ENCODE data around the gene KCNQ5.
A peak's percentile ranks its signal among the peaks of the same experiment; 100 is the strongest.
"Not testable (repeated sequence)": the region's sequence is repeated elsewhere in the genome, so short reads cannot be mapped to it uniquely, and the experiment has no call there.

The KCNQ5 gene

GRCh38 chr6:72950114-72950860, 328.4 kb downstream of the KCNQ5 start:
- DNase-seq (ENCODE audit: low read depth in 2 of 2), result peak; percentile 68 to 75

- DNase-seq (ENCODE audit: low read depth in 2 of 2), result no peak
Observed at GRCh38 chr6:72952808-72953630, 331.2 kb downstream of the KCNQ5 start.

- DNase-seq (ENCODE audit: low read depth in 2 of 2), result no peak
Observed at GRCh38 chr6:72953971-72954381, 332.1 kb downstream of the KCNQ5 start.

GRCh38 chr6:72954716-72955115, 332.9 kb downstream of the KCNQ5 start:
- DNase-seq (ENCODE audit: low read depth in 2 of 2), result peak; percentile 53 to 54

GRCh38 chr6:72955666-72956065, 333.8 kb downstream of the KCNQ5 start:
- DNase-seq (ENCODE audit: low read depth in 2 of 2), result no peak

GRCh38 chr6:72956272-72956671, 334.4 kb downstream of the KCNQ5 start:
- DNase-seq (ENCODE audit: low read depth in 2 of 2), result no peak

GRCh38 chr6:72959821-72960220, 338.0 kb downstream of the KCNQ5 start:
- no peak for DNase-seq (ENCODE audit: low read depth in 2 of 2)

- DNase-seq (ENCODE audit: low read depth in 2 of 2), result no peak
Observed at GRCh38 chr6:72963946-72964345, 342.1 kb downstream of the KCNQ5 start.

GRCh38 chr6:72966628-72967280, 344.9 kb downstream of the KCNQ5 start:
- peak; percentile 51 to 54 for DNase-seq (ENCODE audit: low read depth in 2 of 2)

GRCh38 chr6:72967329-72967728, 345.5 kb downstream of the KCNQ5 start:
- DNase-seq (ENCODE audit: low read depth in 2 of 2), result no peak

GRCh38 chr6:72968704-72969103, 346.8 kb downstream of the KCNQ5 start:
- no peak for DNase-seq (ENCODE audit: low read depth in 2 of 2)

- DNase-seq (ENCODE audit: low read depth in 2 of 2), result no peak
Observed at GRCh38 chr6:72969666-72970065, 347.8 kb downstream of the KCNQ5 start.

GRCh38 chr6:72972579-72972978, 350.7 kb downstream of the KCNQ5 start:
- DNase-seq (ENCODE audit: low read depth in 2 of 2), result no peak

- DNase-seq (ENCODE audit: low read depth in 2 of 2), result no peak
Observed at GRCh38 chr6:72974276-72974675, 352.4 kb downstream of the KCNQ5 start.

- no peak for DNase-seq (ENCODE audit: low read depth in 2 of 2)
Observed at GRCh38 chr6:72975352-72975752, 353.5 kb downstream of the KCNQ5 start.

- DNase-seq (ENCODE audit: low read depth in 2 of 2), result no peak
Observed at GRCh38 chr6:72976484-72976883, 354.6 kb downstream of the KCNQ5 start.

GRCh38 chr6:72977114-72977513, 355.2 kb downstream of the KCNQ5 start:
- DNase-seq (ENCODE audit: low read depth in 2 of 2), result no peak

- not testable (repeated sequence) for DNase-seq (ENCODE audit: low read depth in 2 of 2)
Observed at GRCh38 chr6:72978808-72979207, 356.9 kb downstream of the KCNQ5 start.

GRCh38 chr6:72984189-72984831, 362.4 kb downstream of the KCNQ5 start:
- not testable (repeated sequence) for DNase-seq (ENCODE audit: low read depth in 2 of 2)

- DNase-seq (ENCODE audit: low read depth in 2 of 2), result peak; percentile 77 to 82
Observed at GRCh38 chr6:72984981-72985665, 363.3 kb downstream of the KCNQ5 start.

GRCh38 chr6:72987301-72987700, 365.4 kb downstream of the KCNQ5 start:
- no peak for DNase-seq (ENCODE audit: low read depth in 2 of 2)
